HepG2 (cell line): ENCODE results near the gene CHD9.

ENCODE experiments used
- CEBPB ChIP-seq: IDR thresholded peaks from 2 replicates; pipeline ENCODE4 v1.6.1; 2011; ENCODE audit warnings: low read depth, low read length, improper control_type of control experiment, borderline replicate concordance
- CTCF ChIP-seq: sonication (generic); formaldehyde crosslinking; IDR thresholded peaks from 2 replicates; pipeline ENCODE4 v1.5.0; 2020; ENCODE audit warnings: mild to moderate bottlenecking, missing genetic modification reagents, moderate library complexity
- MYNN ChIP-seq: sonication (generic); formaldehyde crosslinking; IDR thresholded peaks from 2 replicates; pipeline ENCODE4 v1.4.0; 2020; ENCODE audit warnings: mild to moderate bottlenecking, low read depth, missing genetic modification reagents
- NFIC ChIP-seq: IDR thresholded peaks from 2 replicates; pipeline ENCODE4 v1.6.1; 2012; ENCODE audit warnings: mild to moderate bottlenecking, low read length, inconsistent platforms
- ONECUT2 ChIP-seq: sonication (generic); formaldehyde crosslinking; IDR thresholded peaks from 2 replicates; pipeline ENCODE4 v1.4.0; 2020; ENCODE audit warnings: missing genetic modification reagents
- RFX5 ChIP-seq: IDR thresholded peaks from 2 replicates; pipeline ENCODE4 v1.6.1; 2011; ENCODE audit warnings: low read depth, low read length, improper control_type of control experiment
- SP1 ChIP-seq, 2 experiments: fragments of 450-650 bp in 1 of 2; sonication (generic) in 1 of 2; formaldehyde crosslinking in 1 of 2; IDR thresholded peaks; 2 replicates each; pipeline versions ENCODE4 v1.4.0 to v1.6.1; 2016 to 2020; ENCODE audit warnings: missing genetic modification reagents in 1 of 2
- TAF1 ChIP-seq: sonication (generic); formaldehyde crosslinking; IDR thresholded peaks from 2 replicates; pipeline ENCODE4 v1.4.0; 2020; ENCODE audit warnings: missing genetic modification reagents
- U2AF1 ChIP-seq: fragments of 200-400 bp; formaldehyde crosslinking; optimal IDR thresholded peaks from 2 replicates; pipeline ENCODE3; 2017; ENCODE audit warnings: mild to moderate bottlenecking, low read depth, low read length
- YY1 ChIP-seq: IDR thresholded peaks from 2 replicates; pipeline ENCODE4 v1.6.1; 2011; ENCODE audit warnings: low read length, low read depth, moderate library complexity, mild to moderate bottlenecking; ENCODE audit not compliant: insufficient read depth, insufficient replicate concordance
- ZBED4 ChIP-seq: sonication (generic); formaldehyde crosslinking; IDR thresholded peaks from 2 replicates; pipeline ENCODE4 v1.4.0; 2020; ENCODE audit warnings: missing genetic modification reagents, borderline replicate concordance
- ZNF790 ChIP-seq: sonication (generic); formaldehyde crosslinking; IDR thresholded peaks from 2 replicates; pipeline ENCODE4 v1.8.0; 2022; ENCODE audit warnings: missing genetic modification reagents, mild to moderate bottlenecking, borderline replicate concordance

GRCh38 chr16:53073022-53073421 is 18.2 kb downstream of the CHD9 start:
- TF ChIP-seq CTCF (CRISPR knock-in tag) (no peak), U2AF1 (no peak), RFX5 (no peak), ZNF790 (no peak), TAF1 (CRISPR knock-in tag) (no peak), MYNN (CRISPR knock-in tag) (no peak), SP1 (IDR thresholded peaks at IDR 0.05) (no peak), SP1 (CRISPR knock-in tag; IDR thresholded peaks at IDR 0.05) (no peak), CEBPB (no peak), ZBED4 (CRISPR knock-in tag) (no peak), NFIC (no peak), YY1 (no peak), ONECUT2 (no peak)
